ENCODE measurements around the gene CCDC146.

Gene CCDC146

GRCh38 chr7:77258014-77258413 is 135.6 kb downstream of the CCDC146 start:
- TF ChIP-seq ZFX (IDR thresholded peaks at IDR 0.05) = no peak
- TF ChIP-seq CTCF (conservative IDR thresholded peaks at IDR 0.05) = no peak
- H3K27ac ChIP-seq = no peak overlapping the region

GRCh38 chr7:77258593-77258992 is 136.2 kb downstream of the CCDC146 start:
- H3K27ac ChIP-seq = no peak overlapping the region
- TF ChIP-seq ZFX (IDR thresholded peaks at IDR 0.05) = no peak
- no peak for TF ChIP-seq CTCF (conservative IDR thresholded peaks at IDR 0.05)

- H3K27ac ChIP-seq = no peak overlapping the region
- TF ChIP-seq CTCF (conservative IDR thresholded peaks at IDR 0.05) (no peak), ZFX (IDR thresholded peaks at IDR 0.05) (no peak)
Measured at GRCh38 chr7:77262316-77262715, 139.9 kb downstream of the CCDC146 start.

- TF ChIP-seq ZFX (IDR thresholded peaks at IDR 0.05) (no peak), CTCF (conservative IDR thresholded peaks at IDR 0.05) (no peak)
Measured at GRCh38 chr7:77265666-77266065, 143.3 kb downstream of the CCDC146 start.

GRCh38 chr7:77266291-77266794 is 143.9 kb downstream of the CCDC146 start:
- TF ChIP-seq ZFX (IDR thresholded peaks at IDR 0.05) (no peak), CTCF (conservative IDR thresholded peaks at IDR 0.05) (no peak)
- H3K27ac ChIP-seq = no peak overlapping the region

More at GRCh38 chr7:77265666-77266065, 143.3 kb downstream of the CCDC146 start:
- H3K27ac ChIP-seq = no peak overlapping the region

- no peak overlapping the region for H3K27ac ChIP-seq
- TF ChIP-seq ZFX (IDR thresholded peaks at IDR 0.05) (no peak), CTCF (conservative IDR thresholded peaks at IDR 0.05) (no peak)
Measured at GRCh38 chr7:77269360-77270093, 147.1 kb downstream of the CCDC146 start.

- H3K27ac ChIP-seq = no peak overlapping the region
- TF ChIP-seq CTCF (conservative IDR thresholded peaks at IDR 0.05) (no peak), ZFX (IDR thresholded peaks at IDR 0.05) (no peak)
Measured at GRCh38 chr7:77270094-77270480, 147.7 kb downstream of the CCDC146 start.

Measured in C4-2B (cell line).